Measurements from ENCODE around the gene CORO2B.

The CORO2B gene

GRCh38 chr15:68574629-68575028 is 4.2 kb upstream of the CORO2B start:
- DNase-seq, result no peak

GRCh38 chr15:68576235-68576892 is 2.4 kb upstream of the CORO2B start:
- no peak for DNase-seq

- DNase-seq, result peak; percentile 9
Measured at GRCh38 chr15:68578175-68578979, 416 bp upstream of the CORO2B start.

GRCh38 chr15:68580026-68580882 is 1.5 kb downstream of the CORO2B start:
- no peak for DNase-seq

GRCh38 chr15:68580883-68581155 is 2.0 kb downstream of the CORO2B start:
- no peak for DNase-seq

GRCh38 chr15:68581725-68582124 is 2.9 kb downstream of the CORO2B start:
- DNase-seq, result no peak

GRCh38 chr15:68582236-68582635 is 3.4 kb downstream of the CORO2B start:
- DNase-seq, result no peak

- no peak for DNase-seq
Measured at GRCh38 chr15:68582864-68583263, 4.1 kb downstream of the CORO2B start.

- DNase-seq, result no peak
Measured at GRCh38 chr15:68583321-68583720, 4.5 kb downstream of the CORO2B start.

- DNase-seq, result no peak
Measured at GRCh38 chr15:68583936-68584755, 5.4 kb downstream of the CORO2B start.

GRCh38 chr15:68584756-68585573 is 6.2 kb downstream of the CORO2B start:
- DNase-seq, result no peak

- no peak for DNase-seq
Measured at GRCh38 chr15:68585574-68586273, 6.9 kb downstream of the CORO2B start.

GRCh38 chr15:68586274-68586961 is 7.6 kb downstream of the CORO2B start:
- DNase-seq, result no peak

- no peak for DNase-seq
Measured at GRCh38 chr15:68587769-68588385, 9.1 kb downstream of the CORO2B start.

- DNase-seq, result no peak
Measured at GRCh38 chr15:68589053-68589452, 10.3 kb downstream of the CORO2B start.

GRCh38 chr15:68589783-68590710 is 11.3 kb downstream of the CORO2B start:
- no peak for DNase-seq

- DNase-seq, result no peak
Measured at GRCh38 chr15:68590721-68591389, 12.1 kb downstream of the CORO2B start.

- no peak for DNase-seq
Measured at GRCh38 chr15:68592054-68592453, 13.3 kb downstream of the CORO2B start.

Data from CD4-positive, alpha-beta T cell treated with Interleukin-10 for 1 hour (primary cell).